SJCRH30 (cell line): ENCODE measurements around the gene SC5D. TPM values are rescaled to one million over a fixed set of nuclear protein-coding genes. Genes with fewer than 3 reads are reported as not detected.

ENCODE experiments used
- DNase-seq, 2 experiments: peaks; one replicate each; pipeline ENCODE4 v3.0.0-alpha.2; 2015 to 2020
- H3K27ac ChIP-seq: fragments of 250-450 bp; sonication (Bioruptor Pico); 2 replicates; pipeline ENCODE4 v1.5.1; 2020; ENCODE audit warnings: mild to moderate bottlenecking, moderate library complexity
- H3K27me3 ChIP-seq: fragments of 250-450 bp; sonication (Bioruptor Pico); 2 replicates; pipeline ENCODE4 v1.5.1; 2020; ENCODE audit warnings: mild to moderate bottlenecking, moderate library complexity
- H3K36me3 ChIP-seq: fragments of 250-450 bp; sonication (Bioruptor Pico); 2 replicates; pipeline ENCODE4 v1.5.1; 2020; ENCODE audit warnings: mild to moderate bottlenecking, moderate library complexity
- H3K4me1 ChIP-seq: fragments of 250-450 bp; sonication (Bioruptor Pico); 2 replicates; pipeline ENCODE4 v1.5.1; 2020; ENCODE audit warnings: mild to moderate bottlenecking, moderate library complexity
- H3K4me3 ChIP-seq: fragments of 250-450 bp; sonication (Bioruptor Pico); 2 replicates; pipeline ENCODE4 v1.5.1; 2020; ENCODE audit warnings: mild to moderate bottlenecking, moderate library complexity
- H3K9me3 ChIP-seq: fragments of 250-450 bp; sonication (Bioruptor Pico); replicated peaks from 2 replicates; pipeline ENCODE4 v1.5.1; 2020; ENCODE audit warnings: mild to moderate bottlenecking, moderate library complexity
- total RNA-seq: library from RNA; depleted of rRNA; stranded (reverse); fragments of >200 nt; shearing (Covaris generic); gene quantifications from 2 replicates; pipeline ENCODE4 v1.2.3, GENCODE V29; 2014; rRNA removed

SC5D gene
- total RNA-seq, 1 experiment from 2014 or later = 39.5 TPM

DNA sequence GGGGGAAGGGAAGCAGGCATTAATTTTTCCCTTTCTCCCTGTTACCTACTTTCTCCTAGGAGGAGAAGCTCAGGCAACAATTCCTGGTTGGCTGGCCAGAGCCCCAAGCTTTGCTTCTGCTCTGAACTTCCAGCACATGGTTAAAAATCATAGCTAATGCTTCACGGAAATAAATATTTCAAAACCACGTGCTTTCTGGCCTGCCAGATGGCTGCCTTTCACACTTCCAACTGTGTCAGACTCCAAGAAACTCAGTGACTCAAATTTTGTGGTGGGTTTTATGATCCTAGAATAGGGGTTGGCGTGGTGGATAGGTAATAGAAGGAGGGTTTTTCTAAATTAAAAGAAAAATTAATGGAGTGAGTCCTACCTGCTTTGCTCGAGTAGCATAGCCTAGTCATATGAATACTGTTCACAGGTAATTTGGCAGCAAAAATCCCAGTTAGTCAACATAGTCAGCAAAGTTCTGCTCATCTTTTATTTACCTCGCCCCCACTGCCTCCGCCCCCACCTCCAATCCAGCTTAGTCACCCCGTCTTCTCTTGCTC lies 58.6 kb downstream of the SC5D start:
- no peak for DNase-seq
- no peak overlapping the region for H3K27ac ChIP-seq
- no peaks in the 10 kb centered on the region for H3K36me3 ChIP-seq
- H3K4me3 ChIP-seq = no peak overlapping the region
- H3K4me1 ChIP-seq = no peaks in the 10 kb centered on the region
- no peaks in the 10 kb centered on the region for H3K9me3 ChIP-seq
- no peaks in the 10 kb centered on the region for H3K27me3 ChIP-seq

GRCh38 chr11:121352251-121352891 lies 59.8 kb downstream of the SC5D start:
- Histone ChIP-seq H3K27ac (no peak overlapping the region), H3K36me3 (no peaks in the 10 kb centered on the region), H3K4me1 (no peaks in the 10 kb centered on the region), H3K27me3 (no peaks in the 10 kb centered on the region), H3K9me3 (no peaks in the 10 kb centered on the region), H3K4me3 (no peak overlapping the region)
- DNase-seq = no peak

DNA sequence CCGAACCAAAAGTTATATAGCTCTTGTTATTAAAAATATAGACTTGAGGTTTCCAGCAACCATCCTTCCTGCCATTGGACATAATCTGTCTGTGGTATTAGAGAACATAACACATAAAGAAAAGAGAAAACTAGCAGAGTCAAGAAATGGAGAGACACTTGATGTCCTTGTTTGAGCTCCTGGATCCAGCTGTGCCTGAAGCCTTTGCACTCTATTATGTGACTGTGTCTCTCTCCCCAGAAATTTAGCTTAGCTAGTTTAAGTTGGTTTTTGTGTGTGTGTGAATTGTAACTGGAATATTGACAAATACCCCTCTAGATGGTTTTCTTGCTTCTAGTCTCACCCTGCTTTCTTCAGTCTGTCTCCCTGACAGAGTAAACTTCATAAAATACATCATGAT lies 61.6 kb downstream of the SC5D start:
- Histone ChIP-seq H3K27me3 (no peaks in the 10 kb centered on the region), H3K4me1 (no peaks in the 10 kb centered on the region), H3K36me3 (no peaks in the 10 kb centered on the region), H3K9me3 (no peaks in the 10 kb centered on the region), H3K27ac (no peak overlapping the region), H3K4me3 (no peak overlapping the region)
- no peak for DNase-seq

GRCh38 chr11:121356357-121356756 lies 63.8 kb downstream of the SC5D start:
- H3K27ac ChIP-seq = no peak overlapping the region
- no peaks in the 10 kb centered on the region for H3K36me3 ChIP-seq
- H3K4me1 ChIP-seq = no peaks in the 10 kb centered on the region
- no peak overlapping the region for H3K4me3 ChIP-seq
- no peak for DNase-seq
- H3K27me3 ChIP-seq = no peaks in the 10 kb centered on the region
- no peaks in the 10 kb centered on the region for H3K9me3 ChIP-seq

Other genes starting within 250 kb of the SC5D start
- 0.76 and 1.1 TPM in 2 replicates for gene TECTA, start 191.5 kb upstream of the SC5D start, total RNA-seq
- gene SORL1, start 159.5 kb downstream of the SC5D start, total RNA-seq = 0.10 TPM in 1 of 2 replicates, not detected in the other